Measurements from ENCODE around the gene UGGT1.

DNA sequence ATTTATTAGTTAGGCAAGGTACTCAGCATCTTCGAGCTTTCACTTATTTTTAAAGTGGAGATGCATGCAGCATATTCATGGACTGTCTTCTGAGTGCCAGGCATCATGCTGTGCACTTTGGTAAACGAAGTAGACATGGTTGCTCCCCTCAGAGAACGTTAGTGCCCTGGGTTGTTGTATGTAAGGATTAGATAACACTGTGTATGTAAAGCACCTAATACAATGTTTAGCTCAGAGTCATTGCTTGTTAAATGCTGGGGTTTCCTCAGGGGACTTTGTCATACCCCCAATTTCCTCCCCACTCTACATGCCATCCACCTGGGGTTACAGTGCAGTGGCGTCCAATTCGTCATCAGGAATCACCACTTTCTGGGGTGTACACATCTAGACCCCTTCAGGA, 2.8 kb downstream of the UGGT1 start:
- TF ChIP-seq, protein P1, sequence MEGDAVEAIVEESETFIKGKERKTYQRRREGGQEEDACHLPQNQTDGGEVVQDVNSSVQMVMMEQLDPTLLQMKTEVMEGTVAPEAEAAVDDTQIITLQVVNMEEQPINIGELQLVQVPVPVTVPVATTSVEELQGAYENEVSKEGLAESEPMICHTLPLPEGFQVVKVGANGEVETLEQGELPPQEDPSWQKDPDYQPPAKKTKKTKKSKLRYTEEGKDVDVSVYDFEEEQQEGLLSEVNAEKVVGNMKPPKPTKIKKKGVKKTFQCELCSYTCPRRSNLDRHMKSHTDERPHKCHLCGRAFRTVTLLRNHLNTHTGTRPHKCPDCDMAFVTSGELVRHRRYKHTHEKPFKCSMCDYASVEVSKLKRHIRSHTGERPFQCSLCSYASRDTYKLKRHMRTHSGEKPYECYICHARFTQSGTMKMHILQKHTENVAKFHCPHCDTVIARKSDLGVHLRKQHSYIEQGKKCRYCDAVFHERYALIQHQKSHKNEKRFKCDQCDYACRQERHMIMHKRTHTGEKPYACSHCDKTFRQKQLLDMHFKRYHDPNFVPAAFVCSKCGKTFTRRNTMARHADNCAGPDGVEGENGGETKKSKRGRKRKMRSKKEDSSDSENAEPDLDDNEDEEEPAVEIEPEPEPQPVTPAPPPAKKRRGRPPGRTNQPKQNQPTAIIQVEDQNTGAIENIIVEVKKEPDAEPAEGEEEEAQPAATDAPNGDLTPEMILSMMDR (IDR thresholded peaks at IDR 0.05; ENCODE audit: borderline replicate concordance, extremely low read depth, low read length, poor library complexity, severe bottlenecking), result no peak
- no peak for TF ChIP-seq EZH2 (IDR thresholded peaks at IDR 0.05; ENCODE audit: borderline replicate concordance, low read depth, low read length, severe bottlenecking)
